Tibial artery (tissue), 4 donors: ENCODE measurements around the gene CASK.
A peak's percentile ranks its signal among the peaks of the same experiment; 100 is the strongest.

Experiments
- DNase-seq, 2 donors: peaks; one replicate each; pipeline ENCODE4 v3.0.0-alpha.2; 2019
- H3K27ac ChIP-seq, 2 donors: fragments of 200-600 bp; sonication (generic) in 1 of 2; 1 replicate in 1 of 2; 2 replicates in 1 of 2; pipeline ENCODE4 v1.5.1; 2018 to 2019; ENCODE audit warnings: mild to moderate bottlenecking in 1 of 2
- H3K27me3 ChIP-seq, 2 donors: fragments of 200-600 bp; sonication (generic) in 1 of 2; one replicate each; pipeline versions ENCODE4 v1.5.1 to v1.6.0; 2016 to 2019
- H3K36me3 ChIP-seq, 3 donors: fragments of 200-600 bp; sonication (generic) in 2 of 3; one replicate each; pipeline ENCODE4 v1.5.1; 2016 to 2019; ENCODE audit warnings: mild to moderate bottlenecking in 2 of 3
- H3K4me1 ChIP-seq, 4 donors: fragments of 200-600 bp; sonication (generic) in 2 of 4; 1 replicate in 3 of 4; 2 replicates in 1 of 4; pipeline ENCODE4 v1.5.1; 2016 to 2019
- H3K4me3 ChIP-seq, 2 donors: fragments of 200-600 bp; sonication (generic) in 1 of 2; 1 replicate in 1 of 2; 2 replicates in 1 of 2; pipeline ENCODE4 v1.5.1; 2018 to 2019; ENCODE audit warnings: mild to moderate bottlenecking in 2 of 2
- H3K9me3 ChIP-seq, 3 donors: fragments of 200-600 bp; sonication (generic) in 1 of 3; one replicate each; pipeline ENCODE4 v1.5.1; 2016 to 2019
- CTCF ChIP-seq, 2 experiments: fragments of 200-600 bp in 1 of 2; fragments of 450-650 bp in 1 of 2; IDR thresholded peaks; one replicate each; pipeline ENCODE4 v1.5.1; 2017 to 2019; ENCODE audit warnings: antibody characterized with exemption in 2 of 2, mild to moderate bottlenecking in 1 of 2, moderate library complexity in 1 of 2
- intact Hi-C: fragments of 100-400 bp; cut with DNase I; formaldehyde crosslinking; loops from one replicate; pipeline ENCODE4 v1.15.0; 2023; ENCODE audit warnings: low total_unique reads

CASK gene

GRCh38 chrX:41692162-41692749 lies 231.1 kb downstream of the CASK start:
- no peaks in the 10 kb centered on the region for H3K36me3 ChIP-seq
- H3K4me1 ChIP-seq: peaks cover 0 to 52% (median 2%) of the 10 kb centered on the region in 4 donors
- H3K27me3 ChIP-seq: no peaks in the 10 kb centered on the region
- H3K9me3 ChIP-seq: no peaks in the 10 kb centered on the region
- intact Hi-C loops: no loop called here
- peak overlapping the region; percentile 41 to 51 for H3K27ac ChIP-seq
- H3K4me3 ChIP-seq: peak overlapping the region in 1 of 2 donors; percentile 14
- no peak for DNase-seq
- TF ChIP-seq CTCF (IDR thresholded peaks at IDR 0.05): no peak

DNA sequence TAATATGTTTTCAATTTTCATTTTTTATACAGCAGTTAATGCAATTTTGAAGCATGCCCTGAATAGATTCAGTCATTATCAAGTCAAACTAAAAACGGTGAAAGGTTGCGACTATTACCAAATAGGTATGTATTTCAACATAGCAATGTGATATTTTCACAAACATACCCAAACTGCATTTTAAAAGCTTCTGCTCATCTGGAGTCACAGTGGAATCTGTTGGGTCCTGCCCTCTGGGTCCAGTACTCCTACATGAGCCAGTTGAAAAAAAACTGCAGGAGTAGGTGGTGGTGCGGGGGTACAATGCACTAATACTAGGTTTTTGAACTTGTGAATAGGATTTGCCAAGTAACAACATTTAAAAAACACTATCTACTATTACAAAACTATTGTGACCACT lies 233.6 kb downstream of the CASK start:
- Histone ChIP-seq H3K4me3 (no peak overlapping the region), H3K9me3 (no peaks in the 10 kb centered on the region), H3K27ac (peak overlapping the region in 1 of 2 donors; percentile 51), H3K27me3 (no peaks in the 10 kb centered on the region), H3K36me3 (no peaks in the 10 kb centered on the region), H3K4me1 (peaks cover 0 to 50% (median 1%) of the 10 kb centered on the region in 4 donors)
- intact Hi-C loops: no loop called here
- TF ChIP-seq CTCF (IDR thresholded peaks at IDR 0.05): no peak
- DNase-seq: no peak

- peak in 1 of 2 donors; percentile 24 for DNase-seq
- Histone ChIP-seq H3K36me3 (no peaks in the 10 kb centered on the region), H3K27ac (peak within 1 kb of the TSS in 1 of 2 donors; percentile 51), H3K9me3 (no peaks in the 10 kb centered on the region), H3K4me3 (no peak within 1 kb of the TSS), H3K27me3 (no peaks in the 10 kb centered on the region), H3K4me1 (peaks cover 0 to 49% (median 0%) of the 10 kb centered on the region in 4 donors)
- TF ChIP-seq CTCF (IDR thresholded peaks at IDR 0.05): no peak
- intact Hi-C loops: no loop called here
These were observed 234.5 kb downstream of the CASK start, which contains the start of gene GPR34 for GRCh38 chrX:41688835-41689234. Gene GPR34 (plus strand): TSS chrX:41688973. CDS start chrX:41695634, 6,661 bp downstream.

- no peak overlapping the region for H3K4me3 ChIP-seq
- no peak for TF ChIP-seq CTCF (IDR thresholded peaks at IDR 0.05)
- H3K36me3 ChIP-seq: no peaks in the 10 kb centered on the region
- peak overlapping the region in 1 of 2 donors; percentile 44 for H3K27ac ChIP-seq
- peaks cover 0 to 54% (median 0%) of the 10 kb centered on the region in 4 donors for H3K4me1 ChIP-seq
- intact Hi-C loops: no loop called here
- no peaks in the 10 kb centered on the region for H3K9me3 ChIP-seq
- no peaks in the 10 kb centered on the region for H3K27me3 ChIP-seq
- no peak for DNase-seq
These were observed 235.2 kb downstream of the CASK start for GRCh38 chrX:41688156-41688555.

- intact Hi-C loops: no loop called here
- peaks cover 0 to 47% (median 0%) of the 10 kb centered on the region in 4 donors for H3K4me1 ChIP-seq
- H3K36me3 ChIP-seq: no peaks in the 10 kb centered on the region
- no peak for TF ChIP-seq CTCF (IDR thresholded peaks at IDR 0.05)
- H3K27me3 ChIP-seq: no peaks in the 10 kb centered on the region
- H3K4me3 ChIP-seq: no peak overlapping the region
- DNase-seq: no peak
- no peaks in the 10 kb centered on the region for H3K9me3 ChIP-seq
- H3K27ac ChIP-seq: no peak overlapping the region
These were observed 236.6 kb downstream of the CASK start for GRCh38 chrX:41686788-41687187.
